Measurements from ENCODE around the gene FAM168A.

Gene FAM168A
- 16.5 to 57.6 (median 29.6) reads per million in 18 experiments for total RNA-seq

DNA sequence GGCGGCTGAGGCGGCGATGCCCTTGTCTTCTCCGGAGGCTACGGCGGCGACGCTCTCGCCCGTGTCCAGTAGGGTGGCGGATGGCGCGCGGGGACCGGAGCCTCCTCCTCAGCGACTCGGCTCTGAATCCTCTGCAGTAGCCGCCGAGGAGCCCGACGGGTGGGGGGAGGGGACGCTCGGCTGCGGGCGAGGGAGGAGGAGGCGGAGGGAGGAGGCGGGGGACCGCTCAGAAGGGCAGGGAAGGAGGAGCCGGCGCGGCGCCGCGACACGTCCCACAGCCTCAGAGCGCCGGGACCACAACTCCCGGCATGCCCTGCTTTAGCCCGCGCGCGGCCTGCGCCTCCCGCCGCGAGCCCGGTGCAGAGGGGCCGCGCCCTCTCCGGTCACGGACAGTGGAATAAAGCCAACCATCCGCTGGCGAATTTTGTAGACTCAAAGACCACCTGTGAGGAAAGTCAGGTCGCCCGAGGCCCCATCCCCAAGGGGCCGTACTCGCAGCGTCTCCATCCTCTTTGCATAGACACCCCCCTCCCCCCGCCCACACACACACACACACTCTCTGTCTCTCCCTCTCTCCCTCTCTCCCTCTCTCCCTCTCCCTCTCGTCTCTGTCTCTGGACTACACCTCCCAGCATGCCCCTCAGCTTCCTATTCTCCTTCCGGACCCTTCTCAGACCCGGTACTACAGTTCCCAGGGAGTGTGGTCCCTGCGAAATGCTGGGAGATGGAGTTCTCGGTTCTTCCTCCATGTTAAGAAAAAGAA, at the start of gene FAM168A:
FAM168A (minus strand) TSS at position 157 of the 763 bp plus-strand sequence. CDS start 129,638 bp downstream, outside the sequence.
- DNase-seq = peak; percentile 94

GRCh38 chr11:73647459-73648100, 49.7 kb upstream of the FAM168A start:
- DNase-seq = peak; percentile 77 to 79

GRCh38 chr11:73645972-73646631, 48.2 kb upstream of the FAM168A start, which contains the start of gene PLEKHB1:
PLEKHB1 (plus strand) TSS chr11:73646581; CDS start chr11:73646609, 28 bp downstream.
- DNase-seq = no peak

- peak; percentile 19 to 35 for DNase-seq
These were observed 47.4 kb upstream of the FAM168A start for GRCh38 chr11:73645121-73645969.

DNA sequence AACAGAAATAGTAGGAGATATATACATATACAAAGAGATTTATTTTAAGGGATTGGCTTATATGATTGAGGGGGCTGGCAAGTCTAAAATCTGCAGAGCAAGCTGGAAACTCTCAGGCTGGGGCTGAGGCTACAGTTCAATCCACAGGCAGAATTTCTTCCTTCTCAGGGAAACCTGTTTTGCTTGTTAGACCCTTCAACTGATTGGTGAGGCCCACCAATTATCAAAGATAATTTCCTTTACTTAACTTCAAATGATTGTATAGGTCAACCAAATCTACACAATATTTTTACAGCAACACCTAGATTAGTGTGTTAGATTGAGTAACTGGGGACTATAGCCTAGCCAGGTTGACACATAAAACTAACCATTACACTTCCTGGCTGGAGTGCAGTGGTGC, 43.8 kb upstream of the FAM168A start:
- no peak for DNase-seq

DNA sequence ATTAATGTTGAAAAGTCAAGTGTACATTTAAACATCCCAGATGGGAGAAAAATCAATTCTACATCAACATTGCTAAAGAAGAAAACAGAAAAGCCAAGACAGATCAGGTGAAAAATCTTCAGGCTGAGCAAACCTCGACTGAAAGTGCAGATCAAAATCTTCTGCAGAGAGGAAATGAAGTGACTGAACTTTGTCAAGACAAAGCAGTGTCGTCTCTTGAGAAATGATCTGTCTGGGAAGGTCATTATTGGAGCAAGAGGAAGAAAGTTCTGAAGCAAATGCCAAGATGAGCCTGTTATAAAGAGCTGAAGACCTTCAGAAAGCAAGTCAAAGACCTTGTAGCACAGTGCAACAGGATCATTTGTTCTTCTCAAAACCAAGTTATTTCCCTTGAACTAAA, 42.7 kb upstream of the FAM168A start:
- DNase-seq = peak; percentile 28 to 43

GRCh38 chr11:73637012-73637411, 39.1 kb upstream of the FAM168A start:
- DNase-seq = no peak

DNA sequence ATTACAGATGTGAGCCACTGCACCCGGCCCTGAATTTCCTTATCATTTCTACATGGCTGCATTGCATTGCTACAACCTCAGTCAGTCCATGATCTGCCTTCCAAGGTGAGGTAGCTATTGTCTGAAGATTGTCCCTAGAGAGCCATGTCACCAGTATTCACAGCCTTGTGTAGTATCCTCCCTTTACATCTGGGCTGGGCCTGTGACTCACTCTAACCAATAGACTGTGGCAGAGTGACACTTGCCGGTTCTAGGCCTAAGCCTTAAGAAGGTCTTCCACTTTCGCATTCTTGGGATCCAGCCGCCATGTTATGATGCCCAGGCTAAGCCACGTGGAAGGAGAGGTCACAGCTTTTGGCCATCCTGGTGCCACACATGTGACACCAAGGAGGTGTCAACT, 38.3 kb upstream of the FAM168A start:
- DNase-seq = no peak

DNA sequence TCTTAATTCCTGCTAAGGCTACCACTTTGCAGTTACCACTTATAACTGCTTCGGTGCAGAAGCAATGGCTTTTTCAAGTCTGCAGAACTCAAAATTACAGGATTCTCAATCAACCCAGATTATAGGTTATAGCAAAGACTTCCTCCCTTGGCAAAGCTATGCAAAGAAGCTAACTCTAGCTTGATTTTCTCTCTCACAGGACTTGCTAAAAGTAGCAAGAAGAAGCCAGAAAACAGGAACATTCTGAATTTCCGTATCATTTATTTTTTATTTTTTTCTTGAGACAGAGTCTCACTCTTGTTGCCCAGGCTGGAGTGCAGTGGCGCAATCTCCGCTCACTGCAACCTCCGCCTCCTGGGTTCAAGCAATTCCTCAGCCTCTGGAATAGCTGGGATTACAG, 37.8 kb upstream of the FAM168A start:
- peak in 1 of 2 donors; percentile 40 for DNase-seq

DNA sequence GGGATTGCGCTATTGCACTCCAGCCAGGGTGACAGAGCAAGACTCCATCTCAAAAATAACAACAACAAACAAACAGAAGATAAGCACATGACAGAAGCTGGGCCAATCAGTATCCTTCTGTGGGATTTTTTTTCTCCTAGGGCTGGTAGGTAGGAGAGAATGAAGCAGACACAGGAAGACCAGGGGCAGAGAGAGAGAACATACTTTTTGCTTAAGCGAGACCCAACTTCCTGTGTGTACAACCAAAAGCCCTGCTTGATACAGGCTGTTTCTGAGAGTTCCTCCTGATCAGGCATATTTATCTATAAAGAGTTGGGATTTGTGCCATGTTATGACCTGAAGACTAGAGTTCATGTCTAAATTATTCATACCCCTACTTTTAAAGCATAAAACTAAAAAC, 36.1 kb upstream of the FAM168A start:
- DNase-seq = no peak

DNA sequence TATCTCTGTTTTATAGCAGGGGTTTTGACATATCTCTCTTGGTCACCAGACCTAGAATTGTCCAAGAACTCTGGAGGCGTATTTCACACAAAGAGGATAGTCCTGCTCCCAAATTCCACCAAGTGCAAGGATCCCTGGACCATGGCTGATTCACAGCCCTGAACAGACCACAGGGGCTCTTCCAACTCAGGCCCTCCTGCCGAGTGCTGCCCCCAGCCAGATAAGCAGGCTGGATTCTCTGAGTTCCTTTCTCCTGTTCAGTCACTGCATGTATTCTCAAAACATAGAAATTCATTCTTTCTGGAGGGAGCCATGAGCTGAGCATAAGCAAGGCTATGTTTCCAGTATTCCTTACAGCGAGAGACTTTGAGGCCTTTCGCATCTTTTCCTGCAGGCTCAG, 35.1 kb upstream of the FAM168A start:
- no peak for DNase-seq

DNA sequence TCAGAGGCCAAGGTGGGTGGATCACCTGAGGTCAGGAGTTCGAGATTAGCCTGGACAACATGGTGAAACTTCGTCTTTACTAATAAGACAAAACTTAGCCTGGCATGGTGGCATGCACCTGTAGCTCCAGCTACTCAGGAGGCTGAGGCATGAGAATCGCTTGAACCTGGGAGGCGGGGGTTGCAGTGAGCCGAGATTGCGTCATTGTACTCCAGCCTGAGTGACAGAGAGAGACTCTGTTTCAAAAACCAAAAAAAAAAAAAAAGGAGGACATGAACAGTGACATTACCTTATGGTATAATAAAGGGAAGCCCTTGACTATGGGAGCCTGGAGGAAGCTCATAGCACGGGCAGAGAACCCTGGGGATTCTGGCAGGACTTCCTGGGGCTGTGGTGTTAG, 32.0 kb upstream of the FAM168A start:
- no peak for DNase-seq

DNA sequence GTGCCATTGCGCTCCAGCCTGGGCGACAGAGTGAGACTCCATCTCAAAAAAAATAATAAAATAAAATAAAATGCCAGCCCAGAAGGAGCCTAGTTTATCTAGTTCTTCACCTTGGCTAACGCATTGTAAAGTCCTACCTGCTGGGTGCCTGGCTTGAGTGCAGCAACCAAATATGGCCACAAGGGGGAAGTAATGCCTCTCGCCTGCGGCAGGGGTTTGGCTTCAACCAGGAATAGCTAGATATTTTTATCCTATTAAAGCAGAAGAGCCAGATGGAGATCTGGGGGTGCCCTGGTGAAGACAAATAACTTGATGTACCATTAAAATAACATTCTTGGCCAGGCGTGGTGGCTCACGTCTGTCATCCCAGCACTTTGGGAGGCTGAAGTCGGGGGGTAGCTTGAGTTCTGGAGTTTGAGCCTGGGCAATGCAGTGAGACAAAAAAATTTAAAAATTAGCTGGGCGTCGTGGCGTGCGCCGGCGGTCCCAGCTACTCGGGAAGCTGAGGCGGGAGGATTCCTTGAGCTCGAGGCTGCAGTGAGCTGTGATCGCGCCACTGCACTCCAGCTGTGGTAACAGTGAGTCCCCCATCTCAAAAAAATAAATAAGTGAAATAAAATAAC, 27.9 kb upstream of the FAM168A start:
- peak; percentile 74 to 82 for DNase-seq

- DNase-seq = peak; percentile 84 to 94
These were observed 25.8 kb upstream of the FAM168A start for GRCh38 chr11:73623686-73624085.

- peak; percentile 55 to 60 for DNase-seq
These were observed 25.1 kb upstream of the FAM168A start for GRCh38 chr11:73622926-73623593.

- DNase-seq = no peak
These were observed 16.7 kb upstream of the FAM168A start for GRCh38 chr11:73614591-73614990.

DNA sequence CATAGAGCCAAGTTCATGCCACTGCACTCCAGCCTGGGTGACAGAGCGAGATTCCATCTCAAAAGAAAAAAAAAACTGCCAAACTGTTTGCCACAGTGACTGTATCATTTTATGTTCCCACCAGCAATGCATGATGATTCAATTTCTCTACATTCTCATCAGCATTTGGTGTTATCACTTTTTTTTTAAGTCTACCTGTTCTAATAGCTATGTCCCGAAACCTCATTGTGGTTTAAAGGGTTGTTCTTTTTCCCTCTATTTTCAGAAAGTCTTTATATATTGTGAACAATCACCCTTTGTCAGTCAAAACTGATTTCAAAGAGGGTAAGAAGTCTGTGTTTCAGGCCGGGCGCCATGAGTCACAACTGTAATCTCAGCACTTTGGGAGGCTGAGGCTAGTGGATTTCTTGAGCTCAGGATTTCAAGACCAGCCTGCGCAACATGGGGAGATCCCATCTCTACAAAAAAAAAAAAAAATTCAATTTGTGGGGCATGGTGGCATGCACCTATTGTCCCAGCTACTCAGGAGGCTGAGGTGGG, 14.8 kb upstream of the FAM168A start:
- DNase-seq = no peak

DNA sequence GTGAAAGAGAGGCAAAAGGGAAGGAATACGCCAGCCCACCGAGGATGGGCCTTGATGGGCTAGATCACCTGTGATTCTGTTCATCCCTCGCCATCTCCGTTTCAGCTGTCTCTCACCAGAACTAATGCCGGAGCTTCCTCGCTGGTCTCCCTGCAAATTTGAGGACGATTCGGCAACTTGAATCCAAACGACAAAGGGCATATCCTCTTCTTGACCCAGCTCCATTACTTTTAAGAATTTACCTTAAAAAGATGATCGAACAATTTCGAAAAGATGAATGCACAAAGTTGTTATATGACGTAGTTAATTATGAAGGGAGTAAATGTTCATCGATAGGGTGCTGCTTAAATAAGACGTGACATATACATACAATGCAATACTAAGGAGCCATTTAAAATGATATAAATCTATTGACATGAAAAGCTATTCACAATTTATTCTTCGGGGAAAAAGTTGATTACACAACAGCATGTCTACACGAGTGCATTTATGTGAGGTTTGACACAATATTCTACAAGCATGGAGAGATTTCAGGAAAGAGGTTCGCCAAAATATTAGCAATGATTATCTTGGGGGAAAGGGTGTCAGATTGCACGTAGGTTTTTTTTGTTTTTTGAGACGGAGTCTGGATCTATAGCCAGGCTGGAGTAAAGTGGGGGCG, 937 bp upstream of the FAM168A start:
- no peak for DNase-seq

DNA sequence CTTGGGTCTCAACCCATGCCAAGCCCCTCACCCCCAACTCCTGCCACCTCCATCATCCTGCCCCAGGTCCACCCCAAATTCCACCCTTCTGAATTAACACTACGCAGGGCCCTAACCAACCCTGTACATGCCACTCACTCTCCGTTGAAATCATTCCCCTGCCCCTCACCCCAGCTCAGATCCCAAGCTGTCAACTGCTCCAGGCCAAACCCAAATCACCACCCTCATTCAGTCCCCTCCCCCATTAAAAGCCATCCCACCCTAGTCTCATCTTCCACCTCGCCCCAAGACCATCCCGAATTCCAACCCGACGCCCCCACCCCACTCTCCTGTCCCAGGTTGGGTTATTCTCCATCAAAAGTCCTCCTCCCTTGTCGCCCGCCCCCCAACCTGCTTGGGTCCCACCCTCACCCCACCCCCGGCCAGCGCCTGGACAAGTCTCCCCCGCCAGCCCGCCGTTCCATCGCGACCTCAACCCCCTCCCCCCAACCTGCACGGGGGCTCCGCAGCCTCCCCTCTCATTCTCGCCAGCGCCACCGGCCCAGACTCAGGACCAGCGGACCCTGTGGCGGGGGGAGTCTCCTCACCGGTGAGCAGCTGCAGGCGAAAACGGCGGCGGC, 466 bp downstream of the FAM168A start:
- no peak for DNase-seq

- no peak for DNase-seq
These were observed 1.4 kb downstream of the FAM168A start for GRCh38 chr11:73596547-73596946.
